ENCODE measurements around the gene IBA57.

IBA57 gene

DNA sequence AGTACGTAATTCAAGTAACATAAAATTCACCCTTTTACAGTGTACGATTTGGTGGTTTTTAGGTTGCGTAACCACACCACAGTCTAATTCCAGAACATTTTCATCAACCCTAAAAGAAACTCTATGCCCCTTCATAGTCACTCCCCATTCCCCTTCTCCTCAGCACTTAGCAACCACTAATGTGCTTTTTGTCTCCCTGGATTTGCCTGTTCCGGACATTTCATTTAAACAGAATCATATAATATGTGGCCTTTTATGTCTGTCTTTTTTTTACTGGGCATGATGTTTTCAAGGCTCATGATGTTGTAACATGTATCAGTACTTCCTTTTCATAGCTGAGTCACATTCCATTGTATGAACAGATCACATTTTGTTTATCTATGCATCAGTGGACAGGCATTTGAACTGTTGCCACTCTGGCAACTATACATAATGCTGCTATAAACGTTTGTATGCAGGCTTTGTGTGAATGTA is 63.0 kb downstream of the IBA57 start:
- DNase-seq, result no peak

DNA sequence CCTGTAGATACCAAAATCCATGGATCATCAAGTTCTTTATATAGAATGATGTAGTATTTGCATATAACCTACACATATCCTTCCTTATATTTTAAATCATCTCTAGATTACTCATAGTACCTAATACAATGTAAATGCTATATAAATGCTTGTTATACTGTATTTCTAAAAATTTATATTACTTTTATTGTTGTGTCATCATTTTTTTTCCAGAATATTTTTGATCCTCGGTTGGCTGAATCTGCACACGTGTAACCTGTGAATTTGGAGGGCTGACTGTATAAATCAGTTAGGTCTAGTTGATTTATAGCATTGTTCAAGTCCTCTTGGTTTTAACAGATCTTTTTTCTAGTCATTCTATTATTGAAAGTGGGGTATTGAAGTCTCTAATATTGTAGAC is 65.6 kb downstream of the IBA57 start:
- DNase-seq, result no peak
